Ovary (tissue), 9 donors: ENCODE data around the gene BHLHE41. TPM values are rescaled to one million over a fixed set of nuclear protein-coding genes. Genes with fewer than 3 reads are reported as not detected.

ENCODE experiments used
- DNase-seq, 5 donors: peaks; one replicate each; pipeline ENCODE4 v3.0.0-alpha.2; 2019 to 2020
- H3K27ac ChIP-seq, 2 donors: fragments of 200-600 bp; one replicate each; pipeline versions ENCODE4 v1.5.1 to v1.8.0; 2019 to 2022
- H3K27me3 ChIP-seq: fragments of 200-600 bp; one replicate; pipeline ENCODE4 v1.8.0; 2022
- H3K36me3 ChIP-seq: fragments of 200-600 bp; sonication (generic); one replicate; pipeline ENCODE4 v1.5.1; 2019
- H3K4me1 ChIP-seq: one replicate; pipeline ENCODE4 v1.8.1; 2013; ENCODE audit warnings: mild to moderate bottlenecking, moderate library complexity; ENCODE audit not compliant: insufficient read depth
- H3K4me3 ChIP-seq: fragments of 200-600 bp; sonication (generic); one replicate; pipeline ENCODE4 v1.5.1; 2017
- H3K9me3 ChIP-seq, 2 donors: fragments of 200-600 bp in 1 of 2; sonication (generic) in 1 of 2; one replicate each; pipeline versions ENCODE4 v1.5.1 to v1.8.1; 2013 to 2019; ENCODE audit warnings: mild to moderate bottlenecking in 1 of 2, moderate library complexity in 1 of 2
- EP300 ChIP-seq: sonication (generic); formaldehyde crosslinking; IDR thresholded peaks from one replicate; pipeline ENCODE4 v1.6.1; 2017; ENCODE audit warnings: antibody characterized with exemption
- POLR2A ChIP-seq: fragments of 450-650 bp; IDR thresholded peaks from one replicate; pipeline ENCODE4 v1.6.1; 2017; ENCODE audit warnings: antibody characterized with exemption, mild to moderate bottlenecking, moderate library complexity
- WGBS, 3 donors: extraction: QIAGEN DNeasy Blood & Tissue Kit in 1 of 3; methylation state at CpG; one replicate each; pipeline versions ENCODE4 v1.1.5 to v1.1.7; 2013 to 2017; 5-methylcytosine and 5-hydroxymethylcytosine counted together
- intact Hi-C, 4 donors: fragments of 100-400 bp; cut with DNase I; formaldehyde crosslinking; loops; one replicate each; pipeline versions ENCODE4 v1.11.0 to v1.15.1; 2022 to 2023
- polyA plus RNA-seq, 2 donors: library from polyadenylated mRNA; stranded (reverse); fragments of 200-250 nt in 1 of 2; fragments of 350-450 nt in 1 of 2; fragmentation: Illumina TruSeq in 1 of 2; extraction: RNeasy Lipid Tissue Mini Kit (QIAGEN cat#74804) in 1 of 2; gene quantifications; one replicate each; pipeline ENCODE4 v1.2.3, GENCODE V29; 2013 to 2014
- total RNA-seq, 7 donors: library from RNA; depleted of rRNA in 2 of 7; stranded (reverse); fragments of >200 nt in 2 of 7; fragmentation: NEBNext Ultra II Directional in 3 of 7; extraction: Animal tissue kit (Norgen Biotek cat#: 25700) in 3 of 7; gene quantifications; one replicate each; pipeline versions ENCODE4 v1.1.0 to v1.2.4, GENCODE V29; 2016 to 2023
- TF ChIP-seq, protein P1 (sequence below), 3 donors: fragments of 450-650 bp in 2 of 3; fragments of 200-600 bp in 1 of 3; IDR thresholded peaks; one replicate each; pipeline versions ENCODE4 v1.5.1 to v1.8.0; 2016 to 2022; ENCODE audit warnings: antibody characterized with exemption in 3 of 3, mild to moderate bottlenecking in 1 of 3
- donor health status: DM: no; HTN: no; CAD: no; lungs with moderate emphysema.
- donor health status: DM: no; HTN: no; CAD: no.
- donor health status: Bipolar disorder and iron deficiency.
- donor health status: DM: yes; HTN: yes; CAD: no.
- donor health status: DM: no; HTN: no; CAD: no.
- donor health status: DM: yes; HTN: yes; CAD: no.

BHLHE41 gene
- total and polyA plus RNA-seq, 9 donors = 4.2 to 42.8 (median 27.4) TPM

DNA sequence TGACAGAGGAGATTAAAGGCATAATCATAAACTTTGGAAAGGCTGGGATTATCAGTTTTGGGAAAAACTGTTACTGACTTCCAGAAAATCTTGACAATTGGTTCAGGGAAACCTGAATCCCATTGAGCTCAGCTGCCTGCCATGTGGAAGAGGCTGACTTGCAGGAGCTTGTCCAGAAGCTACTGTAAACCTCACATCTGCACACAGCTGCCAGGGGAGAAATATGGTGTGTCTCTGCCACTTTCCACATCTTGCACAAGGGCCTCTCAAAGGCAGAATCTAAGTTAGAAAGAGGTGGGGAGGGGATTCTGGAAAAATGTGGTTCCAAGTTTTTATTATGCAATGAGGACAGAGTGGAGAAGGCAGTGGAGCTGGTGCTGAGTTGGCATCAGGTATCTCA, 8.7 kb upstream of the BHLHE41 start:
- TF ChIP-seq, protein P1, sequence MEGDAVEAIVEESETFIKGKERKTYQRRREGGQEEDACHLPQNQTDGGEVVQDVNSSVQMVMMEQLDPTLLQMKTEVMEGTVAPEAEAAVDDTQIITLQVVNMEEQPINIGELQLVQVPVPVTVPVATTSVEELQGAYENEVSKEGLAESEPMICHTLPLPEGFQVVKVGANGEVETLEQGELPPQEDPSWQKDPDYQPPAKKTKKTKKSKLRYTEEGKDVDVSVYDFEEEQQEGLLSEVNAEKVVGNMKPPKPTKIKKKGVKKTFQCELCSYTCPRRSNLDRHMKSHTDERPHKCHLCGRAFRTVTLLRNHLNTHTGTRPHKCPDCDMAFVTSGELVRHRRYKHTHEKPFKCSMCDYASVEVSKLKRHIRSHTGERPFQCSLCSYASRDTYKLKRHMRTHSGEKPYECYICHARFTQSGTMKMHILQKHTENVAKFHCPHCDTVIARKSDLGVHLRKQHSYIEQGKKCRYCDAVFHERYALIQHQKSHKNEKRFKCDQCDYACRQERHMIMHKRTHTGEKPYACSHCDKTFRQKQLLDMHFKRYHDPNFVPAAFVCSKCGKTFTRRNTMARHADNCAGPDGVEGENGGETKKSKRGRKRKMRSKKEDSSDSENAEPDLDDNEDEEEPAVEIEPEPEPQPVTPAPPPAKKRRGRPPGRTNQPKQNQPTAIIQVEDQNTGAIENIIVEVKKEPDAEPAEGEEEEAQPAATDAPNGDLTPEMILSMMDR (IDR thresholded peaks at IDR 0.05) = no peak
- TF ChIP-seq POLR2A (no peak), EP300 (no peak)
- DNase-seq = no peak
- Histone ChIP-seq H3K36me3 (no peaks in the 10 kb centered on the region), H3K27ac (no peak overlapping the region), H3K4me3 (no peak overlapping the region), H3K27me3 (no peaks in the 10 kb centered on the region), H3K9me3 (no peaks in the 10 kb centered on the region), H3K4me1 (peaks cover 8% of the 10 kb centered on the region)
- intact Hi-C loops = loop anchor here in 1 of 4 donors (5.0 kb wide), 1 partner anchor 184 kb away; no protein-coding TSS in a partner anchor

GRCh38 chr12:26132866-26133265, 8.0 kb upstream of the BHLHE41 start:
- no peak overlapping the region for H3K4me3 ChIP-seq
- WGBS, 3 donors = 86 to 90% (median 88%) methylated on average over 1 of the region's 1 CpG
- H3K4me1 ChIP-seq = peaks cover 8% of the 10 kb centered on the region
- no peaks in the 10 kb centered on the region for H3K9me3 ChIP-seq
- no peaks in the 10 kb centered on the region for H3K36me3 ChIP-seq
- no peaks in the 10 kb centered on the region for H3K27me3 ChIP-seq
- H3K27ac ChIP-seq = no peak overlapping the region
- intact Hi-C loops = loop anchor here in 1 of 4 donors (5.0 kb wide), 1 partner anchor 184 kb away; no protein-coding TSS in a partner anchor
- no peak for DNase-seq
- no peak for TF ChIP-seq POLR2A
- TF ChIP-seq, protein P1 (IDR thresholded peaks at IDR 0.05) = no peak
- TF ChIP-seq EP300 = no peak

DNA sequence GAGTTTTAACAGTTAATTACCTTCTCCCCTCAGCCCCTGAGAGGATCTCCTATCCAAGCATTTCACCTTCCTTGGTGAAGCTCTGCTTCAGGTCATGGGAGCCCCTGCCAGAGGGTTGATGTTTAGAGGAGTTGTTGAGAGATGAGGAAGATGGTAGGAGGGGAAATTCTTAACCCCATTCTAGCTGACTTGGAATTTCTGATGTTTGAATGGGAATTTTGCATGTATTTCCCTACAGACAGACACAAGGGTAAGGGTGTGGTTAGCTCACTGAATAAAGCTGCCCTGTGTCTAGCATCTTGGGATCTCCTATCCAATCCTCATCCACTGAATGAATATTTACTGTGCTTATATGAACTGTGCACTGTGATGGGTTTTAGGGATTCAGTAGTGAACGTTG, 7.1 kb upstream of the BHLHE41 start:
- Histone ChIP-seq H3K27me3 (no peaks in the 10 kb centered on the region), H3K9me3 (no peaks in the 10 kb centered on the region), H3K36me3 (no peaks in the 10 kb centered on the region), H3K4me3 (no peak overlapping the region), H3K4me1 (peaks cover 8% of the 10 kb centered on the region), H3K27ac (no peak overlapping the region)
- intact Hi-C loops = loop anchor here in 1 of 4 donors (5.0 kb wide), 1 partner anchor 185 kb away; no protein-coding TSS in a partner anchor
- TF ChIP-seq EP300 (no peak), POLR2A (no peak)
- TF ChIP-seq, protein P1 (IDR thresholded peaks at IDR 0.05) = no peak
- 65 to 86% (median 77%) methylated on average over 1 of the region's 1 CpG for WGBS, 3 donors
- DNase-seq = no peak

DNA sequence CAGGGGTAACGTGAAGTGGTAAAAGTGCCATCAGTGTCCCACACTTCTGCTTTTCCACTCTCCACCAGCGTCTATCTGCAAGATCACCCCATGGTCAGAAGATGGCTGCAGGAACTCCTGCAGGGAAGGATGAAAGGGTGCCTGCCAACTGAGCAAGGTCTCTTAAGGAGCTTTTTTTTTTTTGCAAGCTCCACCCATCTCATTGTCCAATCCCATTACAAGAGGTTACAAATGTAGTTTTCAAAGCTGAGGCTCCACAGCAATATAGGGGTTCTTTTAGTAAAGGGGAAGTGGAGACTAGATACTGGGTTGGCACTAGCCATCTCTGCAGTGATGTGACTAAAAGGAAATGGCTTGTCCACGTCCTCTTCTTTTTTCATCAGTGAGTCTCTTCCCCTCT, 5.9 kb upstream of the BHLHE41 start:
- TF ChIP-seq POLR2A (no peak), EP300 (no peak)
- TF ChIP-seq, protein P1 (IDR thresholded peaks at IDR 0.05) = no peak
- 79 to 87% (median 81%) methylated on average over 3 of the region's 3 CpGs for WGBS, 3 donors
- H3K27ac ChIP-seq = no peak overlapping the region
- no peak overlapping the region for H3K4me3 ChIP-seq
- H3K9me3 ChIP-seq = no peaks in the 10 kb centered on the region
- H3K27me3 ChIP-seq = no peaks in the 10 kb centered on the region
- no peak for DNase-seq
- intact Hi-C loops = loop anchor here in 1 of 4 donors (5.0 kb wide), 1 partner anchor 187 kb away; no protein-coding TSS in a partner anchor
- no peaks in the 10 kb centered on the region for H3K36me3 ChIP-seq
- H3K4me1 ChIP-seq = peaks cover 8% of the 10 kb centered on the region
